GM12864 (cell line): ENCODE measurements around the gene PDZD4.
A peak's percentile ranks its signal among the peaks of the same experiment; 100 is the strongest.

ENCODE experiments used
- DNase-seq: peaks from one replicate; pipeline ENCODE4 v3.0.0-alpha.2; 2011; ENCODE audit warnings: low read depth
- H3K4me3 ChIP-seq: 2 replicates; pipeline ENCODE4 v1.5.1; 2011; ENCODE audit warnings: mild to moderate bottlenecking, low read depth, low read length, control low read depth
- TF ChIP-seq, protein P1 (sequence below): IDR thresholded peaks from 2 replicates; pipeline ENCODE4 v1.5.1; 2011; ENCODE audit warnings: low read depth, mild to moderate bottlenecking, moderate library complexity, low read length, control low read depth, inconsistent platforms; ENCODE audit errors: missing control alignments

The PDZD4 gene

DNA sequence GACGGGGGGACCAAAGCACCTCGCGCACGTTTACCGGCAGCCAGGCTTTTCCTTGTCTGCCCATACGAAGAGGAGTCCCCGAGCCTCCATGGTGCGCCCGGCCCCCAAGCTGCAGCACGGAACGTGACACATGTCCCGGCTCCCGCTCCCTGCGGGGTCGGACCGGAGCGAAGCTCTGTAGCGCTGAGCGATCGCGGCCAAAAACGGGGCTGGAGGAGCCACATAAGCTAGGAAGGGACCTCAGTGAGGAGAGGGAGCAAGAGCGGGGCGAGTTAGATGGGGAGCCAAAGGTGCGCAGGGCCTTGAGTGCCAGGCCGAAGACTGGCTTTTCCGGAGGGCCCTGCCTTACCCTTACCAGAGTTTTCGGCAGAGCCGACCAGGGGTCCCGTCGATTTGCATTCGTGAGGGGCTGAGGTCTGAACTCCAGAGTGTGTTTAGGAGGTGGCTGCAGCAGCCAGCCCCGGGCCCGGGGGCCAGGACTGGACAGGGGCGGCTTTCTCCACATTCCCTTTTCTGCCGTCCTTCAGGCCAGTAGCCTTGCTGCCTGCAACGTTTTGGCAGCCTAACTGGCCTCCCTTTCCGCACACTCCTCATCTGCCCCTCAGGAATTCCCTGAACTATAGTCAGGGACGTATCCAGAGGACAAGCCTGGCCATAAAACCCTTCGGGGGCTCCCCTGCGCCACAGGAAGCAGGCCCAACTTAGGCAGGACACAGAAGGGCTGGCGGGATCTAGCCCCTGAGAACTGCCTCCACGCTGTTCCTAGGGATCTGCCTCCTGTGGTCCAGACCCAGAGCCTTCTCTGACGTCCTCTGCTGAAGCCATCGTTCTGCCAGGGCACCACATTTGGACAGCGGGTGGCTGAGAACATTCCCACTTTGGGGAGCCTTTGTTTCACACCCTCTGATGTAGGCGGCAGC, 35.2 kb downstream of the PDZD4 start:
- TF ChIP-seq, protein P1, sequence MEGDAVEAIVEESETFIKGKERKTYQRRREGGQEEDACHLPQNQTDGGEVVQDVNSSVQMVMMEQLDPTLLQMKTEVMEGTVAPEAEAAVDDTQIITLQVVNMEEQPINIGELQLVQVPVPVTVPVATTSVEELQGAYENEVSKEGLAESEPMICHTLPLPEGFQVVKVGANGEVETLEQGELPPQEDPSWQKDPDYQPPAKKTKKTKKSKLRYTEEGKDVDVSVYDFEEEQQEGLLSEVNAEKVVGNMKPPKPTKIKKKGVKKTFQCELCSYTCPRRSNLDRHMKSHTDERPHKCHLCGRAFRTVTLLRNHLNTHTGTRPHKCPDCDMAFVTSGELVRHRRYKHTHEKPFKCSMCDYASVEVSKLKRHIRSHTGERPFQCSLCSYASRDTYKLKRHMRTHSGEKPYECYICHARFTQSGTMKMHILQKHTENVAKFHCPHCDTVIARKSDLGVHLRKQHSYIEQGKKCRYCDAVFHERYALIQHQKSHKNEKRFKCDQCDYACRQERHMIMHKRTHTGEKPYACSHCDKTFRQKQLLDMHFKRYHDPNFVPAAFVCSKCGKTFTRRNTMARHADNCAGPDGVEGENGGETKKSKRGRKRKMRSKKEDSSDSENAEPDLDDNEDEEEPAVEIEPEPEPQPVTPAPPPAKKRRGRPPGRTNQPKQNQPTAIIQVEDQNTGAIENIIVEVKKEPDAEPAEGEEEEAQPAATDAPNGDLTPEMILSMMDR = no peak
- DNase-seq = no peak
- H3K4me3 ChIP-seq = peak overlapping the region; percentile 85

DNA sequence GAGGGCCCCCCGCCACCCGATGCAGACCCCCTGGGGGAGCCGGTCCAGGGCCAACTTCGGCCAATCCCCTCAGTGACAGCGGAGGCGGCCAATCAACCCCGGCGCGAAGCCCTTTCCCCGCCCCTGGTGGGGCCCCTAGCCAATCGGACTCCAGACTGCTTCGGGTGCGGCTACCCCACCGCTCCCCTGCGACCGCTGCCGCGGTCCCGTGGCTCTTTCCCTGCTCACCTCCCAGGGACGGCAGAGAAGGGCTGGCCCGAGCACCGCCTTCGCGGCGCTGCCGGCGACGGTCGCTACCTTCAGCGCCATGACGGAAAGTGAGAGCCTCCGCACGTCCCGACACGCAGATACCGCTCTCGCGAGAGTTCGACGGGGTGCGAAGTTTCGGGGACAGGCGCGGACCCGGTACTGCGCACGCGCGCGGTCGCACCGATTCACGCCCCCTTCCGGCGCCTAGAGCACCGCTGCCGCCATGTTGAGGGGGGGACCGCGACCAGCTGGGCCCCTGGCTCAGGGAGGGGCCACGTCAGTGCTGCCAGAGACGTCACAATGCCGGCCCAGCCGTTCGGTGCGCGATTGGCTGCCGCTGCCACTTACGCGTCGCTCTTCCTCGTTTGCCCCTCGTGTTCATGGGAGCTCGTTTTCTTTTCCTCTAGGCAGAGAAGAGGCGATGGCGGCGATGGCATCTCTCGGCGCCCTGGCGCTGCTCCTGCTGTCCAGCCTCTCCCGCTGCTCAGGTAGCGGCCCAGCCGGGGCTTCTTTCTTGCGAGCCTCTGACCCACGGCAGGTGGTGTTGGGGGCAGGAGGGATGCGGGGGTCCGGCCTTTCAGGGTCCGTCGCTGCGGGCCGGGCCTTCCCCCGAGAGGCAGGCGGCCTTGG, 36.1 kb downstream of the PDZD4 start, which contains the start of the genes IDH3G and SSR4:
IDH3G (minus strand) TSS at position 358 of the 879 bp plus-strand sequence; CDS start at position 309, 49 bp downstream.
SSR4 (plus strand) TSS at position 651 of the 879 bp plus-strand sequence; CDS start at position 671, 20 bp downstream.
- peak; percentile 75 for DNase-seq
- TF ChIP-seq, protein P1 = no peak
- peak within 1 kb of the TSS; percentile 85 for H3K4me3 ChIP-seq

DNA sequence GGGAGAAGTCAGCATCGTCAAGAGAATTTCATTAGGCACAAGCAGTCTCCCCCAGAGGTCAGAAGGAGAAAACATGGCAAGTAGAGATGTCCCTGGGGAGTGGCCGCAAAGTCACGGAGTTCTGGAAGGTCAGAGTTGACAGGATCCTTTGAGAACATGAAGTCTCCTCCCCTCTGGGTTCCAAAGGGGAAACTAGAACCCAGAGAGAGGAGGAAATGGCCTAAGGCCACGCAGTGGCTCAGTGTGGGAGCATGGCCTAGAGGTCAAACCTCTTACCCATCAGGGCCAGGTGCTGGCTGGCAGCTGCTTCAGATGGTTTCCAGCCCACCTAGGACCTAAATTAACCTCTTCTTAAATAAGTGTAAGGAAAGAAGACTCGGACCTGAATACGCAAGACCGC, 37.1 kb downstream of the PDZD4 start:
- no peak for DNase-seq

DNA sequence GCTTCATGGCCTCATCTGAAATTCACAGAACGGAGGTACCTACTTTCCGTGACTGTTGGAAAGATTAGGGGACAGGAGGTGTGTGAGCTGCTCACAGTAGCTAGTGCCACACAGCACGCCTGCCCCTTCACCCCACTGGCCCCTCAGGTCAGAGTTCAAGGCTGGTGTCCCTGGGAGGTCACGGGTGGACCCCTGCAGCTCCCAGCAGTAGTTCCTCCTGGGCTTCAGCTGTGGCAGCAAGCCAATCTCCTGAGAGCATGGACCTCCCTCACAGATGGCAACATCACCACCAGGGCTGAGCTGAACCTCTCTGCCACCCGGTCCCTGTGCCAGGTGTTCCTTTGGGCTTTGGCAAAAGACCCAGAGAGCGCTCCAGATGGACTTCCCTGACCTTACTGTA, 38.0 kb downstream of the PDZD4 start:
- no peak for DNase-seq
- no peak overlapping the region for H3K4me3 ChIP-seq
- TF ChIP-seq, protein P1 = no peak

More for the DNA sequence above, 37.1 kb downstream of the PDZD4 start:
- TF ChIP-seq, protein P1 = no peak
- H3K4me3 ChIP-seq = peak overlapping the region; percentile 85

DNA sequence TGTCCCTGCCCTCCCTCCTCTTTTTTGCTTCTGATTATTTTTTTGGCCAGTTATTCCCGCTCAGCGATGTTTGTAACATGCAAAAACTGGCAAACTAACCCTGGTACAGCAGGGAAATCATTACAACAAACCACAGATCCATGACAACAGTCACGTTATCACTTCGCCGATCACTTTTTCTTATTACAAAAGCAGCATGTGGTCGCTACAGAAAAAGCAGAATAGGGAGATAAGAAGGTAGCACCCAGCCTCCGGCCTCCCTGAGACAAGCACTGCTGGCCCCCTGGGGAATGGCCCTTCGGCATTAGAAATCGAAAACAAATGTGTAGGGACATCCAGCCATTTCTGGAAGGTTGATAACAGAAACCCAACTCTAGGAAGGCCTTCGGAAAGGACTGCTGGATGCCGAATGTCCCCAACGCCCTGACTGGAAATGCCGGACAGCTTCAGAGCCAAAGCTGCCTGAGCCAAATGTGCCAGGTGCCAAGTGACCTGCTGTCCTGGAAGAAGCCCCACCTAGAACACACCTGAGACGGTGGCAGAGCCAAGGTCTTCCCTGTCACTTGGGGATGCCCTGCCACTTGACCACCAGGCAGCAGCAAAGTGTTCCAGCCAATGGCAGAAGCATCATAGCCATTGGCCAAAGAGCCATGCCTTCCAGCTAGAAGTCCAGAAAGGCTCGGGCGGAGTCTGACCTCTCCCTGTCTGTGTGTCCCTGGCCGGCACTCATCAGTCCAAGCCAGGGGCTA, 39.1 kb downstream of the PDZD4 start:
- no peak for DNase-seq
- no peak overlapping the region for H3K4me3 ChIP-seq
- TF ChIP-seq, protein P1 = no peak

DNA sequence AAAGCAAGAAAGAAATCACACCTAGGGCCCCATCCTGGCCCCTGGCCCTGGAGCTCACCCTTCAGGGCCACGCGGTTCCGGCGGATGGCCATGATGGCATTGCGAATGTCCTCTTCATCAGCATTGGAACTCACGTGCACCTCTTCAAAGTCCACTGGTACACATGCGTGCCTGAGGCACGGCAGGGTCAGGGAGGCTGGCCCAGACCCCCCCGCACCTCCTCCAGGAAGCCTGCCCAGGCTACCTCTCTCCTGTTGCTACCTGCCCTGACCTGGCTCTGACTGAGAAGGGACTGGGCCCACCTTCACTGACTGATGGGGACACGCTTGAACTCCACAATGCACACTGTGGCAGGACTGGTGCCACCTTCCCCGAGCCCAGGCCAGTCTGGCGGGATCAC, 40.7 kb downstream of the PDZD4 start:
- no peak overlapping the region for H3K4me3 ChIP-seq
- no peak for DNase-seq
- TF ChIP-seq, protein P1 = no peak
